Adrenal gland (tissue), 12 donors: Measurements from ENCODE around the gene ZBTB46. TPM values are rescaled to one million over a fixed set of nuclear protein-coding genes. Genes with fewer than 3 reads are reported as not detected.
"Not testable (repeated sequence)": the region's sequence is repeated elsewhere in the genome, so short reads cannot be mapped to it uniquely, and the experiment has no call there.

Experiments used
- DNase-seq, 7 donors: peaks; one replicate each; pipeline ENCODE4 v3.0.0-alpha.2; 2019 to 2020
- H3K27ac ChIP-seq, 5 donors: fragments of 200-600 bp; sonication (generic) in 4 of 5; 1 replicate in 3 of 5; 2 replicates in 2 of 5; pipeline versions ENCODE4 v1.5.1 to v1.8.0; 2016 to 2020; ENCODE audit warnings: mild to moderate bottlenecking in 1 of 5
- H3K27me3 ChIP-seq: fragments of 200-600 bp; 2 replicates; pipeline ENCODE4 v1.8.0; 2021
- H3K36me3 ChIP-seq, 2 donors: fragments of 200-600 bp; replicated peaks in 1 of 2; 1 replicate in 1 of 2; 2 replicates in 1 of 2; pipeline versions ENCODE4 v1.5.1 to v1.8.0; 2018 to 2022
- H3K4me1 ChIP-seq, 2 donors: fragments of 200-600 bp; replicated peaks in 1 of 2; 1 replicate in 1 of 2; 2 replicates in 1 of 2; pipeline versions ENCODE4 v1.5.1 to v1.8.0; 2018 to 2021
- H3K4me3 ChIP-seq, 4 donors: fragments of 200-600 bp; sonication (generic) in 3 of 4; one replicate each; pipeline ENCODE4 v1.5.1; 2016 to 2018
- H3K9me3 ChIP-seq, 3 donors: fragments of 200-600 bp; sonication (generic) in 1 of 3; replicated peaks in 1 of 3; 1 replicate in 2 of 3; 2 replicates in 1 of 3; pipeline versions ENCODE4 v1.5.1 to v1.8.0; 2016 to 2021
- POLR2A ChIP-seq, 2 donors: fragments of 450-650 bp; IDR thresholded peaks; one replicate each; pipeline ENCODE4 v1.6.1; 2017; ENCODE audit warnings: antibody characterized with exemption in 2 of 2, mild to moderate bottlenecking in 2 of 2, moderate library complexity in 1 of 2
- WGBS, 4 donors: extraction: QIAGEN DNeasy Blood & Tissue Kit in 2 of 4; methylation state at CpG; one replicate each; pipeline versions ENCODE4 v1.1.5 to v1.1.7; 2013 to 2017; 5-methylcytosine and 5-hydroxymethylcytosine counted together
- intact Hi-C, 2 donors: fragments of 100-400 bp; cut with DNase I; formaldehyde crosslinking; loops; one replicate each; pipeline versions ENCODE4 v1.14.1 to v1.15.0; 2022 to 2023
- polyA plus RNA-seq, 3 donors: library from polyadenylated mRNA; stranded (reverse); fragments of 200-250 nt in 2 of 3; fragments of 350-450 nt in 1 of 3; fragmentation: Illumina TruSeq in 1 of 3; extraction: RNeasy Lipid Tissue Mini Kit (QIAGEN cat#74804) in 1 of 3; gene quantifications; one replicate each; pipeline ENCODE4 v1.2.3, GENCODE V29; 2013 to 2014
- total RNA-seq, 9 donors: library from RNA; depleted of rRNA in 4 of 9; stranded (reverse); fragments of >200 nt in 4 of 9; fragments of 120-200 nt in 1 of 9; fragmentation: NEBNext Ultra II Directional in 1 of 9; extraction: Animal tissue kit (Norgen Biotek cat#: 25700) in 1 of 9; gene quantifications; one replicate each; pipeline versions ENCODE4 v1.1.0 to v1.2.4, GENCODE V29; 2013 to 2023
- TF ChIP-seq, protein P1 (sequence below), 6 experiments: fragments of 450-650 bp in 4 of 6; fragments of 200-600 bp in 2 of 6; sonication (generic) in 1 of 6; IDR thresholded peaks; 1 replicate in 5 of 6; 2 replicates in 1 of 6; pipeline versions ENCODE4 v1.5.1 to v1.8.0; 2016 to 2021; ENCODE audit warnings: antibody characterized with exemption in 6 of 6, mild to moderate bottlenecking in 2 of 6, moderate library complexity in 1 of 6
- donor health status: healthy with polysubstance abuse.
- donor health status: Bipolar disorder and iron deficiency.
- donor health status: DM: yes; HTN: yes; CAD: no.
- donor health status: DM: no; HTN: no; CAD: no.
- donor health status: DM: no; HTN: no; CAD: no.
- donor health status: DM: yes; HTN: yes; CAD: no.

The ZBTB46 gene
- total and polyA plus RNA-seq, 12 donors, result 0.77 to 22.4 (median 10.6) TPM

DNA sequence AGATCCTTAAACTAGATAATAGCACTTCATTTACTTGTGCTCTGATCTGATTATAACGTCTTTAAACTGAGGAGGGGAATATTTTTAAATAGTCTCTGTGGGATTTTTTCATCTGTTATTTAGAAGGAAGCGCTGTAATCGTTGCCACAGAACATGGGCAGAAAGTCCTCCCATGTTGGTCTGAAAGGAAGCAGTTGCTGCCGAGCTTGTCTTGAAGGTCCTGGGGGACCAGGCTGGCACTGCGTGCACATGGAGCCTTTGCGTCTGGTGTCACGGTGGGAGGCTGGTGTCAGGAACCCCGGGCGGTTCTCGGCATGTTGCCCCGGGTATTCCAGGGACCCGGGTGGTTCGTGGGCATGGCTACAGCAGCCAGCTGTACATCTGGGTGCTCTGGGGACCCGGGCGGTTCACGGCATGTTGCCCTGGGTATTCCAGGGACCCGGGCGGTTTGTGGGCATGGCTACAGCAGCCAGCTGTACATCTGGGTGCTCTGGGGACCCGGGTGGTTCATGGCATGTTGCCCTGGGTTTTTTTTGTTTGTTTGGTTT, 45.5 kb upstream of the ZBTB46 start:
- no peak overlapping the region for H3K27ac ChIP-seq

DNA sequence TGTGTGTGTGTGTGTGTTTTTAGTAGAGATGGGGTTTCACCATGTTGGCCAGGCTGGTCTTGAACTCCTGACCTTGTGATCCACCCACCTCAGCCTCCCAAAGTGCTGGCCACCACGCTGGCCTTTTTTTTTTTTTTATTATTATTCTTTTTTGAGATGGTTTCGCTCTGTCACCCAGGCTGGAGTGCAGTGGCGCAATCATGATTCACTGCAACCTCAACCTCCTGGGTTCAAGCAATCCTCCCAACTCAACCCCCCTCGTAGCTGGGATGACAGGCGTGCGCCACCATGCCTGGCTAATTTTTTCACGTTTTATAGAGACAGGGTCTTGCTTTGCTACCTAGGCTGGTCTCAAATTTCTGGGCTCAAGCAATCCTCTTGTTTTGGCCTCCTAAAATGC, 43.2 kb upstream of the ZBTB46 start:
- H3K27me3 ChIP-seq, DNase-seq, H3K4me3 ChIP-seq, intact Hi-C loops, H3K4me1 ChIP-seq, H3K9me3 ChIP-seq: not testable (repeated sequence)
- Histone ChIP-seq H3K27ac (peak overlapping the region in 1 of 5 donors; percentile 91), H3K36me3 (peaks cover 0 to 98% of the 10 kb centered on the region in 2 donors)
- WGBS, 4 donors, result 75 to 93% (median 78%) methylated on average over 7 of the region's 7 CpGs

More for the DNA sequence above, 45.5 kb upstream of the ZBTB46 start:
- Histone ChIP-seq H3K27me3 (no peaks in the 10 kb centered on the region), H3K9me3 (no peaks in the 10 kb centered on the region), H3K4me1 (peaks cover 0 to 10% of the 10 kb centered on the region in 2 donors), H3K4me3 (no peak overlapping the region), H3K36me3 (peaks cover 0 to 86% of the 10 kb centered on the region in 2 donors)
- DNase-seq, result no peak
- TF ChIP-seq, protein P1, sequence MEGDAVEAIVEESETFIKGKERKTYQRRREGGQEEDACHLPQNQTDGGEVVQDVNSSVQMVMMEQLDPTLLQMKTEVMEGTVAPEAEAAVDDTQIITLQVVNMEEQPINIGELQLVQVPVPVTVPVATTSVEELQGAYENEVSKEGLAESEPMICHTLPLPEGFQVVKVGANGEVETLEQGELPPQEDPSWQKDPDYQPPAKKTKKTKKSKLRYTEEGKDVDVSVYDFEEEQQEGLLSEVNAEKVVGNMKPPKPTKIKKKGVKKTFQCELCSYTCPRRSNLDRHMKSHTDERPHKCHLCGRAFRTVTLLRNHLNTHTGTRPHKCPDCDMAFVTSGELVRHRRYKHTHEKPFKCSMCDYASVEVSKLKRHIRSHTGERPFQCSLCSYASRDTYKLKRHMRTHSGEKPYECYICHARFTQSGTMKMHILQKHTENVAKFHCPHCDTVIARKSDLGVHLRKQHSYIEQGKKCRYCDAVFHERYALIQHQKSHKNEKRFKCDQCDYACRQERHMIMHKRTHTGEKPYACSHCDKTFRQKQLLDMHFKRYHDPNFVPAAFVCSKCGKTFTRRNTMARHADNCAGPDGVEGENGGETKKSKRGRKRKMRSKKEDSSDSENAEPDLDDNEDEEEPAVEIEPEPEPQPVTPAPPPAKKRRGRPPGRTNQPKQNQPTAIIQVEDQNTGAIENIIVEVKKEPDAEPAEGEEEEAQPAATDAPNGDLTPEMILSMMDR (IDR thresholded peaks at IDR 0.05), result no peak
- TF ChIP-seq POLR2A (IDR thresholded peaks at IDR 0.05), result no peak
- intact Hi-C loops, result no loop called here
- WGBS, 4 donors, result 88 to 90% (median 89%) methylated on average over 14 to 19 of the region's 19 CpGs

DNA sequence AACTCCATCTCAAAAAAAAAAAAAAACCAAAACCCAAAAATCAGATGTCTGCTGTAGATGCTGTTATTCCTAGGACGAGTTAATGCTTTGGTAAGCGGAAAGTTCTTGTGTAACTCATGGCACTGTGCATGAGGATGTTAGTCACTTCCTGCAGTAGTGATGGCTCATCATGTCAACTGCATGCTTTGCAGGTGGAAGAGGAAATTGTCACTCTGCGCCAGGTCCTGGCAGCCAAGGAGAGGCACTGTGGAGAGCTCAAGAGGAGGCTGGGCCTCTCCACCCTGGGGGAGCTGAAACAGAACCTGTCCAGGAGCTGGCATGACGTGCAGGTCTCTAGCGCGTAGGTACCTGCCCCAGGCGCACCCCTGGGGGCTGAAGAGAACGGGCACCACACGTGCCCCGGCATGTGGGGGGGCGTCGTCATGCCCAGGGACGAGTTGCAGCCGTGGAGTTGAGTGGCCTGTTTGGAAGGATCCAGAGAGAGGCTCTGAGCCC, 42.5 kb upstream of the ZBTB46 start:
- intact Hi-C loops, result no loop called here
- peaks cover 0 to 98% of the 10 kb centered on the region in 2 donors for H3K36me3 ChIP-seq

DNA sequence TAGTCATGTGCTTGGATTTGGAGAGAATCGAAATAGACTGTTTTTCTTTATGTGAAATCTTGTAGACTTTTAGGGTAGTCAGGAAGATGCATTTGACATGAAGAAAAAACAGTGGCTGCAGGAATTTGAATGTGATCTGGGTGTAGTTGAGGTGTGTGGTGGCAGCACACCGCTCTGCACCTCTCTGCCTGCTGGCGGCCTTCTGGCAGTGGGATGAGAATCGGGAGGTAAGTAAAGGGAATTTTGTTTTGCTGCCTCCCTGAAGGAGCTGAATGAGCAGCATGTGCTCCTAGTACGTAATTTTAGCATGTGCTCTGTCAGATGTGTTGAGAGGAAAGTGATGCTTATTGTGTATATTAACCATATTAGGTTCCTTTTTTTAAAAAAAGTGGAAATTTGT, 37.2 kb upstream of the ZBTB46 start:
- DNase-seq, result no peak
- intact Hi-C loops, result loop anchor here in 1 of 2 donors (10.0 kb wide), 1 partner anchor 333 kb away; the partner anchor contains the start of gene PTK6
- WGBS, 4 donors, result 92 to 94% (median 92%) methylated on average over 5 of the region's 5 CpGs
- H3K27ac ChIP-seq, result no peak overlapping the region
- no peak overlapping the region for H3K4me3 ChIP-seq
- no peaks in the 10 kb centered on the region for H3K27me3 ChIP-seq
- peaks cover 4 to 29% of the 10 kb centered on the region in 2 donors for H3K4me1 ChIP-seq
- H3K9me3 ChIP-seq, result no peaks in the 10 kb centered on the region
- TF ChIP-seq, protein P1 (IDR thresholded peaks at IDR 0.05), result no peak
- no peak for TF ChIP-seq POLR2A (IDR thresholded peaks at IDR 0.05)
- H3K36me3 ChIP-seq, result peaks cover 0 to 51% of the 10 kb centered on the region in 2 donors

More for the DNA sequence above, 42.5 kb upstream of the ZBTB46 start:
- Histone ChIP-seq H3K27ac (peak overlapping the region; percentile 45 to 92 (median 66)), H3K27me3 (no peaks in the 10 kb centered on the region), H3K4me3 (no peak overlapping the region), H3K4me1 (peaks cover 0 to 10% of the 10 kb centered on the region in 2 donors), H3K9me3 (no peaks in the 10 kb centered on the region)
- peak in 6 of 7 donors; percentile 44 to 82 (median 66) for DNase-seq
- TF ChIP-seq POLR2A (IDR thresholded peaks at IDR 0.05), result peak in 1 of 2 donors; percentile 37
- TF ChIP-seq, protein P1 (IDR thresholded peaks at IDR 0.05), result no peak
- WGBS, 4 donors, result 66 to 73% (median 69%) methylated on average over 10 to 14 of the region's 14 CpGs

DNA sequence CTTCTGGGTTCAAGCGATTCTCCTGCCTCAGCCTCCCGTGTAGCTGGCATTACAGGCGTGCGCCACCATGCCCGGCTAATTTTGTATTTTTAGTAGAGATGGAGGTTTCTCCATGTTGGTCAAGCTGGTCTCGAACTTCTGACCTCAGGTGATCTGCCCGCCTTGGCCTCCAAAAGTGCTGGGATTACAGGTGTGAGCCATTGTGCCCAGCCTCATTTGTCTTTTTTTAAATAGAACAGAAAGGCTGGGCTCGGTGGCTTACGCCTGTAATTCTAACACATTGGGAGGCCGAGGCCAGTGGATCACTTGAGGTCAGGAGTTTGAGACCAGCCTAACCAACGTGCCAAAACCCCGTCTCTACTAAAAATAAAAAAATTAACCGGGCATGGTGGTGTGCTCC, 36.0 kb upstream of the ZBTB46 start:
- H3K27me3 ChIP-seq, DNase-seq, H3K9me3 ChIP-seq, H3K4me3 ChIP-seq, H3K27ac ChIP-seq: not testable (repeated sequence)
- 91 to 95% (median 93%) methylated on average over 13 of the region's 13 CpGs for WGBS, 4 donors
- intact Hi-C loops, result loop anchor here in 1 of 2 donors (10.0 kb wide), 1 partner anchor 332 kb away; the partner anchor contains the start of gene PTK6
- H3K36me3 ChIP-seq, result peaks cover 0 to 45% of the 10 kb centered on the region in 2 donors
- peaks cover 4 to 22% of the 10 kb centered on the region in 2 donors for H3K4me1 ChIP-seq
